HG02623 (cell line): ENCODE data around the gene GM2A.

ENCODE experiments used
- ATAC-seq: cut with Tn5 transposase; IDR thresholded peaks from one replicate; pipeline ENCODE4 v1.9.1; 2021; ENCODE audit warnings: moderate library complexity; ENCODE audit not compliant: unreplicated experiment

GM2A gene

GRCh38 chr5:151252762-151253604 lies at the start of gene GM2A:
Gene GM2A, plus strand, starts transcription at chr5:151253185. Its CDS starts 32 bp downstream, at chr5:151253217.
- ATAC-seq = peak; percentile 74

- no peak for ATAC-seq
These were observed 48.9 kb upstream of the GM2A start for GRCh38 chr5:151204051-151204450.

- no peak for ATAC-seq
These were observed 47.6 kb upstream of the GM2A start for GRCh38 chr5:151205411-151205810.

- no peak for ATAC-seq
These were observed 44.5 kb upstream of the GM2A start for GRCh38 chr5:151208481-151208914.

- ATAC-seq = no peak
These were observed 40.6 kb upstream of the GM2A start for GRCh38 chr5:151212406-151212798.

- peak; percentile 81 for ATAC-seq
These were observed 39.0 kb upstream of the GM2A start for GRCh38 chr5:151213803-151214613.

GRCh38 chr5:151214614-151215545 lies 38.1 kb upstream of the GM2A start:
- ATAC-seq = peak; percentile 43

- no peak for ATAC-seq
These were observed 37.5 kb upstream of the GM2A start for GRCh38 chr5:151215546-151215880.

GRCh38 chr5:151216781-151217180 lies 36.2 kb upstream of the GM2A start:
- ATAC-seq = no peak

- ATAC-seq = no peak
These were observed 34.8 kb upstream of the GM2A start for GRCh38 chr5:151218177-151218576.

GRCh38 chr5:151219138-151219537 lies 33.8 kb upstream of the GM2A start:
- ATAC-seq = no peak

GRCh38 chr5:151219789-151220188 lies 33.2 kb upstream of the GM2A start:
- no peak for ATAC-seq

- ATAC-seq = no peak
These were observed 31.4 kb upstream of the GM2A start for GRCh38 chr5:151221574-151221973.

- ATAC-seq = no peak
These were observed 30.8 kb upstream of the GM2A start for GRCh38 chr5:151222054-151222789.

GRCh38 chr5:151222790-151223446 lies 30.1 kb upstream of the GM2A start:
- peak; percentile 56 for ATAC-seq

GRCh38 chr5:151223447-151224264 lies 29.3 kb upstream of the GM2A start, which contains the start of gene CCDC69:
Gene CCDC69, minus strand, starts transcription at chr5:151224092. Its CDS starts 122 bp downstream, at chr5:151223970.
- peak; percentile 76 for ATAC-seq

- ATAC-seq = no peak
These were observed 28.6 kb upstream of the GM2A start for GRCh38 chr5:151224372-151224771.

GRCh38 chr5:151225071-151225470 lies 27.9 kb upstream of the GM2A start:
- no peak for ATAC-seq

- ATAC-seq = no peak
These were observed 27.5 kb upstream of the GM2A start for GRCh38 chr5:151225475-151225874.
